ENCODE data around the gene AK5. TPM values are rescaled to one million over a fixed set of nuclear protein-coding genes. Genes with fewer than 3 reads are reported as not detected.

Gene AK5
- total and polyA plus RNA-seq, 2 of the 4 experiments (the other 2 are of a cell fraction): 22.5 to 25.8 TPM

DNA sequence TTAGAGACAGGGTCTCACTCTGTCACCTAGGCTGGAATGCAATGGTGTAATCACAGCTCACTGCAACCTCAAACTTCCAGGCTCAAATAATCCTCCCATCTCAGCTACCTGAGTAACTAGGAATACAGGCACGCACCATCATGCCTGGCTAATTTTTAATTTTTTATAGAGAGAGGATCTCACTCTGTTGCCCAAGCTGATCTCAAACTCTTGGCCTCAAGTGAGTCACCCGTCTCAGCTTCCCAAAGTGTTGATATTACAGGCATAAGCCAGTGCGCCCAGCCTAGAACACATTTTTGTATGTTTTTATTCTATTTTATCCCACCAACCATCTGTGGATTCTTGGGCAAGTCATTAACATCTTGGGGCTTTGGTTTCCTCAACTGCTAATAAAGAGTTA, 100.5 kb downstream of the AK5 start:
- no peak overlapping the region for H2BK20ac ChIP-seq (ENCODE audit: low read depth, low read length)
- H2BK15ac ChIP-seq (ENCODE audit: low read depth, low read length): no peak overlapping the region
- H4K8ac ChIP-seq (ENCODE audit: low read depth in 2 of 2, low read length in 2 of 2): no peak overlapping the region
- H2BK120ac ChIP-seq (ENCODE audit: low read depth, low read length): no peak overlapping the region
- H3K79me1 ChIP-seq (ENCODE audit: low read depth in 1 of 2, low read length in 2 of 2): peaks cover 0 to 40% of the 10 kb centered on the region in 2 experiments; a peak in 2 of 4 replicates
- H3K56ac ChIP-seq (ENCODE audit: extremely low read depth, insufficient read depth, low read length): no peak overlapping the region
- dilution Hi-C loops (cut with HindIII; ENCODE audit: low sequenced_read_pairs, unreplicated experiment): no loop called here
- H3K4me3 ChIP-seq (ENCODE audit: insufficient read depth, low read depth, low read length): no peak overlapping the region
- intact Hi-C loops (cut with micrococcal nuclease): no loop called here
- DNase-seq (peak; percentile 66), ATAC-seq (ENCODE audit: low read depth) (no peak)
- H3K18ac ChIP-seq (ENCODE audit: low read depth, low read length): no peak overlapping the region
- no peak overlapping the region for H3K9ac ChIP-seq (ENCODE audit: low read depth, low read length)
- H3K9me1 ChIP-seq (ENCODE audit: insufficient read depth, low read length): peaks cover 8% of the 10 kb centered on the region
- H4K20me1 ChIP-seq (ENCODE audit: insufficient read depth, low read length): no peaks in the 10 kb centered on the region
- POLR2A ChIA-PET (ENCODE audit: unreplicated experiment): no interaction called here
- no peak overlapping the region for H3K14ac ChIP-seq (replicated peaks; ENCODE audit: low read depth, low read length)
- H2AK5ac ChIP-seq (ENCODE audit: low read depth, low read length): no peak overlapping the region
- H3K9me3 ChIP-seq (ENCODE audit: control insufficient read depth, insufficient read depth, low read length): no peaks in the 10 kb centered on the region
- no peak overlapping the region for H3K23ac ChIP-seq (ENCODE audit: low read depth, low read length)
- no peak overlapping the region for H4K5ac ChIP-seq (ENCODE audit: low read depth, low read length)
- H4K91ac ChIP-seq (ENCODE audit: insufficient read depth, low read depth, low read length): no peak overlapping the region
- no peak overlapping the region for H3K4me2 ChIP-seq (ENCODE audit: low read depth, low read length)
- no peak overlapping the region for H2AK9ac ChIP-seq (replicated peaks; ENCODE audit: low read depth, low read length, poor library complexity)
- CTCF ChIA-PET: no interaction called here
- H3K4me1 ChIP-seq (ENCODE audit: control insufficient read depth, insufficient read depth, low read length): peaks cover 14% of the 10 kb centered on the region
- H3K27me3 ChIP-seq (ENCODE audit: control insufficient read depth, insufficient read depth, low read length): no peaks in the 10 kb centered on the region
- H3K36me3 ChIP-seq (ENCODE audit: control insufficient read depth, insufficient read depth, low read length): no peaks in the 10 kb centered on the region; the same call in 1 of the 2 replicates
- H2AFZ ChIP-seq (replicated peaks; ENCODE audit: low read length, poor library complexity): no peak overlapping the region
- TF ChIP-seq SMC3 (IDR thresholded peaks at IDR 0.05; ENCODE audit: low read depth, low read length) (no peak), BHLHE40 (IDR thresholded peaks at IDR 0.05; ENCODE audit: low read depth, low read length) (no peak), FOS (IDR thresholded peaks at IDR 0.05; ENCODE audit: low read depth, low read length) (no peak), CEBPB (IDR thresholded peaks at IDR 0.05; ENCODE audit: low read depth, low read length) (0 out of 2 replicates have a peak, but pooled peaks have one; percentile 2), RFX5 (IDR thresholded peaks at IDR 0.05; ENCODE audit: low read depth, low read length) (no peak)
- WGBS, 2 experiments (ENCODE audit: extremely low coverage in 2 of 2, insufficient read length in 1 of 2): no CpG with 5 or more reads among the region's 3 CpGs
- H3K27ac ChIP-seq (ENCODE audit: insufficient read depth, low read length): no peak overlapping the region
- 0 out of 2 replicates have a peak overlapping the region, but pooled peaks have one; percentile 38 for H3K4ac ChIP-seq (ENCODE audit: low read depth, low read length)
- peak overlapping the region; percentile 7 for H2BK5ac ChIP-seq (ENCODE audit: low read depth, low read length, poor library complexity, severe bottlenecking)
- no TSS peak for BruUV-seq (replicated peaks)
- in situ Hi-C loops (cut with MboI; ENCODE audit: low sequenced_read_pairs): no loop called here
